ENCODE measurements around the gene IKZF1. TPM values are rescaled to one million over a fixed set of nuclear protein-coding genes. Genes with fewer than 3 reads are reported as not detected.

The IKZF1 gene
- total RNA-seq, 1 donor from 2014 or later, result 2.0 TPM

GRCh38 chr7:50276483-50276882 is 28.0 kb upstream of the IKZF1 start:
- TF ChIP-seq CTCF (conservative IDR thresholded peaks at IDR 0.05), result no peak
- no peak for DNase-seq (ENCODE audit: extremely low spot score, unreplicated experiment)
- Mint-ChIP-seq H3K27me3 (peaks cover 21% of the 10 kb centered on the region), H3K36me3 (no peaks in the 10 kb centered on the region), H3K9me3 (no peaks in the 10 kb centered on the region), H3K4me3 (no peak overlapping the region), H3K4me1 (ENCODE audit: unreplicated experiment) (no peaks in the 10 kb centered on the region), H3K27ac (no peak overlapping the region)

DNA sequence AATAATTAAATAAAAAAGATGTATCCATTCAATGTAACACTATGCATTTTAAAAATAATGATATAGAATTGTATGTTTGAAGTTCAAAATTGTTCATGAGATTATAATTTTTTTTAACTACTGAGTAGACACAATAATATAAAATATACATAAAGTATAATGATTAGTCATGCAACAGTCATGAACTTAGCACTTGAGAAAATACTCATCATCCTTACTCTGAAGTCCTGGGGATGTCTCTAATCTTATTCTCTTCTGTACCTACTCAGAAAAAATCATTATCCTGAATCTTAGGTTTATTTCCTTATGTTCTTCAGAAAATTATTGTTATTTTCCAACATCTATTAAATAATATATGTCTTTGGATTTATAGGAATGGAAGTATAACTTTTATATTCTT is 26.4 kb upstream of the IKZF1 start:
- Mint-ChIP-seq H3K27ac (no peak overlapping the region), H3K4me3 (no peak overlapping the region), H3K27me3 (peaks cover 18% of the 10 kb centered on the region), H3K9me3 (no peaks in the 10 kb centered on the region), H3K4me1 (ENCODE audit: unreplicated experiment) (no peaks in the 10 kb centered on the region), H3K36me3 (no peaks in the 10 kb centered on the region)
- no peak for DNase-seq (ENCODE audit: extremely low spot score, unreplicated experiment)
- no peak for TF ChIP-seq CTCF (conservative IDR thresholded peaks at IDR 0.05)

DNA sequence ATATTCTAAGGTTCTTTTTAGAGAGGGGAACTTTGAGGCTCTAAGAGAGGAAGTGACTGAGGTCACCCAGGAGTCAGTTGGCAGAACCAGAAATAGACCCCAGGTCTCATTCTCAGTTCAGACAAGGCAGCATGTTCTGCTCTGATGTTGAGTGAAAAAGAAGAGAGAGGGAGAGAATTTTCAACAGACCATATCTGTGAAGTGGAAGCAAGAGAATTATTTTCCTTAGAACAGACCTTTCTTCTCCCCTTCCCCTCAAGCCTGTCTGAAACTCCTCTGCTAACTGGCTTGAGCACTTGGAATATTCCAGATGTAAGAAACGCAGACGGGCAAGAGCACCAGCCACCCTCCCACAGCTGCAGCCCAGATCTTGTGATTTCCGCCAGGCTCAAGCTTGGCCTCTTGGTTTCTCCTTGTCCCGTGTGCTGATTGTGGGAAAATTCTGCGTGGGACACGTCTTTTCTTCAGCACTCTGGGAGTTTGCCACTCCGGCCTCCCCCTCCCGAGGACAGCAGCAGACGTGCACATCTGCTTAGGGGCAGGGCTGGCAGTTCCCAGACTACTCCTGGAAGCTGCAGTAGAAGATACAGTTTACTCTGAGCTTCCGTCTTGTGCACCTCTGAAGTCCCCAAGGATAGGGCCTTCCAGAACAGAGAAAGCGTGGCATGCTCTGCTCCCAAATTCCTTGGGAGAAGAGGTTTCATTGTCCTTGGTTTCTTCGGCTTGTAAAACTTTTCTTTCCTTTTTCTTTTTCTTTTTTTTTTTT is 22.7 kb upstream of the IKZF1 start:
- Mint-ChIP-seq H3K27ac (no peak overlapping the region), H3K36me3 (no peaks in the 10 kb centered on the region), H3K9me3 (no peaks in the 10 kb centered on the region), H3K4me3 (no peak overlapping the region), H3K27me3 (peaks cover 13% of the 10 kb centered on the region), H3K4me1 (ENCODE audit: unreplicated experiment) (no peaks in the 10 kb centered on the region)
- no peak for DNase-seq (ENCODE audit: extremely low spot score, unreplicated experiment)
- TF ChIP-seq CTCF (conservative IDR thresholded peaks at IDR 0.05), result no peak

DNA sequence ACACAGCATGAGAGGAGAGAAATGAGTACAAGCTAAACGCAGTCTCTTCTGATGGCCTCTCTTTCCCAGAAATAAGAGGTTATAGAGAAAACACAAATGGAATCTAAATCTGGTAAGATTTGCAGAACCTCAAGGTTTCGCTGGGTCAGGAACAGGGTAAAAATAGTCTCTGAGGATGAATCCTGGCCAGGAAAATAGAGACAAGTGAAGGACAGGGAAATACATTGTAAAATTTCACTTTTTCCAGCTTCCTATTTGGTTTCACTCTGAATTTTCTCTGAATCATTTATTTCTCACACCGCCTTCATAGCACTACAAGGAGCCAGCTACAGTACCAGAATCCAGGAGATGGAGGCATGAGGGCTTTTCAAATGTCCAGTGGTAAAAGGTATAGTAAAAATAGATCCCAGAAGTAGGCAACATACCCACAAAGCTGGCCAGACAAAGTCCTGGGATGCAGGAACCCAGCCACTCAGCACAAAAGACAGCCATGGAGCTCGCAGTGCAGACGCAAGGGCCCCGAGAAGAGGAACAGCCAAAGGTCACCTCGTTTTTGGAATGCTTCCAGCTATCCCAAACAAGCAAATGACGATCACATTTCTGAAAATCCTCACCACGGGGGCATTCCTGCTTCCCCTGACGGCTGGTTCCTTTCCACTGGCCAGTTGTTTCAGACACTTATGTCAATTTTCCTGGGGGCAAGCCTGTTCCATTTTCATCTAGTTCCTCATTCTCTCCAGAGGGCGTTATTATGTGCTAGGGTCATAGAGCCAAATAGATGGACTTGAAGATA is 21.5 kb upstream of the IKZF1 start:
- TF ChIP-seq CTCF (conservative IDR thresholded peaks at IDR 0.05), result no peak
- Mint-ChIP-seq H3K9me3 (no peaks in the 10 kb centered on the region), H3K4me1 (ENCODE audit: unreplicated experiment) (no peaks in the 10 kb centered on the region), H3K27me3 (peaks cover 10% of the 10 kb centered on the region), H3K36me3 (no peaks in the 10 kb centered on the region), H3K4me3 (no peak overlapping the region), H3K27ac (no peak overlapping the region)
- no peak for DNase-seq (ENCODE audit: extremely low spot score, unreplicated experiment)

GRCh38 chr7:50283731-50284130 is 20.8 kb upstream of the IKZF1 start:
- Mint-ChIP-seq H3K4me3 (no peak overlapping the region), H3K36me3 (no peaks in the 10 kb centered on the region), H3K4me1 (ENCODE audit: unreplicated experiment) (no peaks in the 10 kb centered on the region), H3K27me3 (peaks cover 10% of the 10 kb centered on the region), H3K9me3 (no peaks in the 10 kb centered on the region), H3K27ac (no peak overlapping the region)
- DNase-seq (ENCODE audit: extremely low spot score, unreplicated experiment), result no peak
- TF ChIP-seq CTCF (conservative IDR thresholded peaks at IDR 0.05), result no peak

Data from type B pancreatic cell (in vitro differentiated cells).